Measurements from ENCODE around the gene HAPLN3. TPM values are rescaled to one million over a fixed set of nuclear protein-coding genes. Genes with fewer than 3 reads are reported as not detected.
"Not testable (repeated sequence)": the region's sequence is repeated elsewhere in the genome, so short reads cannot be mapped to it uniquely, and the experiment has no call there.

HAPLN3 gene
- polyA plus RNA-seq, 1 donor (not counting 4 experiments of a cell fraction or from before 2014, with no cell fraction given): 1.4 TPM

GRCh38 chr15:88920892-88921435, 25.6 kb upstream of the HAPLN3 start:
- dilution Hi-C loops (cut with MboI; ENCODE audit: extremely low pct_ligation_motif_present, low sequenced_read_pairs); H3K9ac ChIP-seq (ENCODE audit: control insufficient read depth, extremely low read depth, insufficient read depth, low read length); H3K27me3 ChIP-seq (ENCODE audit: control insufficient read depth, extremely low read depth, insufficient read depth, low read length); FAIRE-seq; H3K4me3 ChIP-seq (ENCODE audit: control insufficient read depth in 2 of 3, extremely low read depth in 1 of 3, insufficient read depth in 2 of 3, low read depth in 1 of 3, low read length in 3 of 3); H4K20me1 ChIP-seq (ENCODE audit: control insufficient read depth, extremely low read depth, insufficient read depth, low read length); H3K36me3 ChIP-seq (ENCODE audit: control insufficient read depth in 2 of 2, extremely low read depth in 1 of 2, insufficient read depth in 2 of 2, low read length in 2 of 2); H2AFZ ChIP-seq (ENCODE audit: control insufficient read depth, low read length); H3K4me2 ChIP-seq (ENCODE audit: control insufficient read depth, extremely low read depth, insufficient read depth, low read depth, low read length); H3K9me1 ChIP-seq (ENCODE audit: control insufficient read depth, extremely low read depth, insufficient read depth, low read length); H3K9me3 ChIP-seq (ENCODE audit: control insufficient read depth, low read depth, low read length); H3K79me2 ChIP-seq (ENCODE audit: control insufficient read depth, insufficient read depth, low read length): not testable (repeated sequence)
- Histone ChIP-seq H3K27ac (ENCODE audit: control insufficient read depth, insufficient read depth, low read length) (peak overlapping the region; percentile 36), H3K4me1 (ENCODE audit: control insufficient read depth, extremely low read depth, insufficient read depth, low read length) (peaks cover 21% of the 10 kb centered on the region)
- DNase-seq (ENCODE audit: low read depth, low spot score): peak; percentile 49

- no peaks in the 10 kb centered on the region for H3K36me3 ChIP-seq (ENCODE audit: control insufficient read depth in 2 of 2, extremely low read depth in 1 of 2, insufficient read depth in 2 of 2, low read length in 2 of 2)
- peak; percentile 68 for DNase-seq (ENCODE audit: low read depth, low spot score)
- no peaks in the 10 kb centered on the region for H3K27me3 ChIP-seq (ENCODE audit: control insufficient read depth, extremely low read depth, insufficient read depth, low read length)
- dilution Hi-C loops (cut with MboI; ENCODE audit: extremely low pct_ligation_motif_present, low sequenced_read_pairs): no loop called here
- no peaks in the 10 kb centered on the region for H4K20me1 ChIP-seq (ENCODE audit: control insufficient read depth, extremely low read depth, insufficient read depth, low read length)
- no peaks in the 10 kb centered on the region for H3K9me1 ChIP-seq (ENCODE audit: control insufficient read depth, extremely low read depth, insufficient read depth, low read length)
- no peak overlapping the region for H3K4me3 ChIP-seq (ENCODE audit: control insufficient read depth in 2 of 3, extremely low read depth in 1 of 3, insufficient read depth in 2 of 3, low read depth in 1 of 3, low read length in 3 of 3)
- peaks cover 21% of the 10 kb centered on the region for H3K4me1 ChIP-seq (ENCODE audit: control insufficient read depth, extremely low read depth, insufficient read depth, low read length)
- H3K79me2 ChIP-seq (ENCODE audit: control insufficient read depth, insufficient read depth, low read length): no peaks in the 10 kb centered on the region
- H3K4me2 ChIP-seq (ENCODE audit: control insufficient read depth, extremely low read depth, insufficient read depth, low read depth, low read length): peak overlapping the region; percentile 27
- no peak for TF ChIP-seq EZH2 (IDR thresholded peaks at IDR 0.05; ENCODE audit: low read length)
- no peak for TF ChIP-seq CTCF (optimal IDR thresholded peaks at IDR 0.05 in 1 of 3, IDR thresholded peaks at IDR 0.05 in 1 of 3, conservative IDR thresholded peaks at IDR 0.05 in 1 of 3; ENCODE audit: extremely low read depth in 1 of 3, insufficient read depth in 2 of 3, low read length in 3 of 3)
- peak overlapping the region; percentile 56 for H3K27ac ChIP-seq (ENCODE audit: control insufficient read depth, insufficient read depth, low read length)
- no peak for FAIRE-seq
- no peaks in the 10 kb centered on the region for H3K9me3 ChIP-seq (ENCODE audit: control insufficient read depth, low read depth, low read length)
- H3K9ac ChIP-seq (ENCODE audit: control insufficient read depth, extremely low read depth, insufficient read depth, low read length): no peak overlapping the region
- no peak overlapping the region for H2AFZ ChIP-seq (ENCODE audit: control insufficient read depth, low read length)
Observed at GRCh38 chr15:88920186-88920891, 25.0 kb upstream of the HAPLN3 start.
